Mononuclear cell (primary cell): ENCODE results near the gene TAPT1. TPM values are rescaled to one million over a fixed set of nuclear protein-coding genes. Genes with fewer than 3 reads are reported as not detected.
"Not testable (repeated sequence)": the region's sequence is repeated elsewhere in the genome, so short reads cannot be mapped to it uniquely, and the experiment has no call there.

ENCODE experiments used
- H3K27me3 ChIP-seq: 2 replicates; pipeline ENCODE4 v1.6.0; 2011; ENCODE audit warnings: low read length, control low read depth; ENCODE audit not compliant: insufficient read depth
- H3K4me1 ChIP-seq: 2 replicates; pipeline ENCODE4 v1.5.1; 2011; ENCODE audit warnings: mild to moderate bottlenecking, low read length, control low read depth; ENCODE audit not compliant: insufficient read depth
- H3K4me3 ChIP-seq: 2 replicates; pipeline ENCODE4 v1.5.1; 2011; ENCODE audit warnings: mild to moderate bottlenecking, low read length, moderate library complexity
- H3K9me3 ChIP-seq: 2 replicates; pipeline ENCODE4 v1.5.1; 2011; ENCODE audit warnings: low read depth, mild to moderate bottlenecking, control low read depth, low read length
- total RNA-seq: library from RNA; depleted of rRNA; stranded (reverse); fragments of >200 nt; gene quantifications from one replicate; pipeline ENCODE4 v1.2.3, GENCODE V29; 2012

TAPT1 gene
- total RNA-seq, 1 donor = 91.8 TPM

GRCh38 chr4:16207409-16207808, 18.9 kb downstream of the TAPT1 start:
- Histone ChIP-seq H3K27me3 (no peaks in the 10 kb centered on the region), H3K9me3 (no peaks in the 10 kb centered on the region), H3K4me1 (peaks cover 34% of the 10 kb centered on the region), H3K4me3 (no peak overlapping the region)

GRCh38 chr4:16206848-16207247, 19.4 kb downstream of the TAPT1 start:
- H3K27me3 ChIP-seq = no peaks in the 10 kb centered on the region
- no peak overlapping the region for H3K4me3 ChIP-seq
- H3K4me1 ChIP-seq = peaks cover 30% of the 10 kb centered on the region
- H3K9me3 ChIP-seq = no peaks in the 10 kb centered on the region

GRCh38 chr4:16206301-16206700, 20.0 kb downstream of the TAPT1 start:
- Histone ChIP-seq H3K4me3 (no peak overlapping the region), H3K9me3 (no peaks in the 10 kb centered on the region), H3K27me3 (no peaks in the 10 kb centered on the region), H3K4me1 (peaks cover 31% of the 10 kb centered on the region)

GRCh38 chr4:16205298-16206164, 20.7 kb downstream of the TAPT1 start:
- Histone ChIP-seq H3K9me3 (no peaks in the 10 kb centered on the region), H3K4me3 (no peak overlapping the region), H3K27me3 (no peaks in the 10 kb centered on the region), H3K4me1 (peaks cover 31% of the 10 kb centered on the region)

GRCh38 chr4:16204505-16204904, 21.8 kb downstream of the TAPT1 start:
- H3K4me3 ChIP-seq = no peak overlapping the region
- no peaks in the 10 kb centered on the region for H3K27me3 ChIP-seq
- H3K9me3 ChIP-seq = no peaks in the 10 kb centered on the region
- peaks cover 33% of the 10 kb centered on the region for H3K4me1 ChIP-seq

GRCh38 chr4:16203083-16203482, 23.2 kb downstream of the TAPT1 start:
- no peak overlapping the region for H3K4me3 ChIP-seq

GRCh38 chr4:16202598-16202997, 23.7 kb downstream of the TAPT1 start:
- Histone ChIP-seq H3K4me1 (peaks cover 34% of the 10 kb centered on the region), H3K4me3 (no peak overlapping the region), H3K9me3 (no peaks in the 10 kb centered on the region), H3K27me3 (no peaks in the 10 kb centered on the region)

More at GRCh38 chr4:16203083-16203482, 23.2 kb downstream of the TAPT1 start:
- no peaks in the 10 kb centered on the region for H3K9me3 ChIP-seq
- peaks cover 34% of the 10 kb centered on the region for H3K4me1 ChIP-seq
- no peaks in the 10 kb centered on the region for H3K27me3 ChIP-seq

GRCh38 chr4:16199093-16199492, 27.2 kb downstream of the TAPT1 start:
- Histone ChIP-seq H3K27me3 (no peaks in the 10 kb centered on the region), H3K4me1 (peaks cover 26% of the 10 kb centered on the region), H3K9me3 (no peaks in the 10 kb centered on the region), H3K4me3 (no peak overlapping the region)

- Histone ChIP-seq H3K27me3 (no peaks in the 10 kb centered on the region), H3K4me1 (peaks cover 22% of the 10 kb centered on the region), H3K4me3 (no peak overlapping the region), H3K9me3 (no peaks in the 10 kb centered on the region)
Measured at GRCh38 chr4:16197876-16198665, 28.2 kb downstream of the TAPT1 start.

- Histone ChIP-seq H3K9me3 (no peaks in the 10 kb centered on the region), H3K4me1 (peaks cover 25% of the 10 kb centered on the region), H3K27me3 (no peaks in the 10 kb centered on the region), H3K4me3 (no peak overlapping the region)
Measured at GRCh38 chr4:16196482-16197393, 29.5 kb downstream of the TAPT1 start.

GRCh38 chr4:16195209-16195608, 31.1 kb downstream of the TAPT1 start:
- Histone ChIP-seq H3K9me3 (no peaks in the 10 kb centered on the region), H3K4me1 (peaks cover 23% of the 10 kb centered on the region), H3K27me3 (no peaks in the 10 kb centered on the region), H3K4me3 (no peak overlapping the region)

GRCh38 chr4:16194798-16195197, 31.5 kb downstream of the TAPT1 start:
- H3K9me3 ChIP-seq, H3K4me3 ChIP-seq, H3K27me3 ChIP-seq: not testable (repeated sequence)
- H3K4me1 ChIP-seq = peaks cover 23% of the 10 kb centered on the region

GRCh38 chr4:16194214-16194613, 32.1 kb downstream of the TAPT1 start:
- no peaks in the 10 kb centered on the region for H3K9me3 ChIP-seq
- no peak overlapping the region for H3K4me3 ChIP-seq
- peaks cover 20% of the 10 kb centered on the region for H3K4me1 ChIP-seq
- H3K27me3 ChIP-seq = no peaks in the 10 kb centered on the region

- H3K9me3 ChIP-seq = no peaks in the 10 kb centered on the region
- H3K27me3 ChIP-seq = no peaks in the 10 kb centered on the region
- H3K4me3 ChIP-seq = no peak overlapping the region
Measured at GRCh38 chr4:16192631-16193518, 33.4 kb downstream of the TAPT1 start.

More at GRCh38 chr4:16192631-16193518, 33.4 kb downstream of the TAPT1 start:
- H3K4me1 ChIP-seq = peaks cover 20% of the 10 kb centered on the region
